HG02642 (cell line): ENCODE measurements around the gene GZMM.

Experiments used
- ATAC-seq: cut with Tn5 transposase; IDR thresholded peaks from one replicate; pipeline ENCODE4 v1.9.1; 2021; ENCODE audit warnings: mild to moderate bottlenecking; ENCODE audit not compliant: unreplicated experiment, poor library complexity

Gene GZMM

DNA sequence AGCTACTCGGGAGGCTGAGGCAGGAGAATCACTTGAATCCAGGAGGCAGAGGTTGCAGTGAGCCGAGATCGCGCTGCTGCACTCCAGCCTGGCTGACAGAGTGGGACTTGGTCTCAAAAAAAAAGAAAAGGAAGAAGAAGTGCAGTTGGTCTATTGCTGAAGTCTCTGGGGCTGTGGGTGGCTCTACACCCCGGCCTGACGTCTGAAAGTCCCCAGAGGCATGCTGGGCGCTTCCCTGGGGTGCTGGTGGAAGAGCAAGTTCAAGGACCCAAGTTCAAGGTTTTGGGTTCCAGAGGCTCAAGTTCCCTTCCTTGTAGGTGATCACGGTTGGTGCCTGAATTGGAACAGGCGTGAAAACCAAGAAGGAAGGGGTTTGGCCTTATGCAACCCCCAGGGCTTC is 49.7 kb downstream of the GZMM start:
- ATAC-seq, result no peak

DNA sequence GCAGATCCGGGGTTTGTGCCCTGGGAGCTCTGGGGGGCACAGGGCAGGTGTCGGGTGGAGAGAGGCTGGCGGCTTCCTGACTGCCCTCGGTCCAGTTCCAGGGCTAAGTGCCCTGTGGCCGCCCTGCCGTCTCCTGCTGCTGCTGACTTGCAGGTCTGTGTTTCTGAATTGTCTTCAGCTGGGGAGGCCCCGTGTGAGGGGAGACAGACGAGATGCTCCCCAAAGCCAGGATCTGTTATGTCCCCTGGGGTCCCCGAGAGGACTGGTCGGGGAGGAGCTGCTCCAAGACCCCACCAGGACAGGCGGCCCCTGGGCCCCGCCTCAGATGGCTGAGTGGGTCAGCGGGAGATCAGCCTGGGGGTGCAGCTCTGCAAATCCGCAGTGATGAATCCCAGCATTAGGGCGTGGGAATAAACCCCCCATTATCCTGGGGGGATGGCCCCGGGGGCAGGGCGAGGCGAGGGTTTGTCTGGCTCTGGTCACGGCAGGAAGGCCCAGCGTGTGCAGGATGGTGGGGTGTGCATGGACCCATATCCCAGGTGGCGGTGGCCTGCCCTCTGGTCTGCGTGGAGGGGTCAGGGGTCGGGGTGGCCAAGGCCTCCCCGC is 50.5 kb downstream of the GZMM start:
- ATAC-seq, result no peak

DNA sequence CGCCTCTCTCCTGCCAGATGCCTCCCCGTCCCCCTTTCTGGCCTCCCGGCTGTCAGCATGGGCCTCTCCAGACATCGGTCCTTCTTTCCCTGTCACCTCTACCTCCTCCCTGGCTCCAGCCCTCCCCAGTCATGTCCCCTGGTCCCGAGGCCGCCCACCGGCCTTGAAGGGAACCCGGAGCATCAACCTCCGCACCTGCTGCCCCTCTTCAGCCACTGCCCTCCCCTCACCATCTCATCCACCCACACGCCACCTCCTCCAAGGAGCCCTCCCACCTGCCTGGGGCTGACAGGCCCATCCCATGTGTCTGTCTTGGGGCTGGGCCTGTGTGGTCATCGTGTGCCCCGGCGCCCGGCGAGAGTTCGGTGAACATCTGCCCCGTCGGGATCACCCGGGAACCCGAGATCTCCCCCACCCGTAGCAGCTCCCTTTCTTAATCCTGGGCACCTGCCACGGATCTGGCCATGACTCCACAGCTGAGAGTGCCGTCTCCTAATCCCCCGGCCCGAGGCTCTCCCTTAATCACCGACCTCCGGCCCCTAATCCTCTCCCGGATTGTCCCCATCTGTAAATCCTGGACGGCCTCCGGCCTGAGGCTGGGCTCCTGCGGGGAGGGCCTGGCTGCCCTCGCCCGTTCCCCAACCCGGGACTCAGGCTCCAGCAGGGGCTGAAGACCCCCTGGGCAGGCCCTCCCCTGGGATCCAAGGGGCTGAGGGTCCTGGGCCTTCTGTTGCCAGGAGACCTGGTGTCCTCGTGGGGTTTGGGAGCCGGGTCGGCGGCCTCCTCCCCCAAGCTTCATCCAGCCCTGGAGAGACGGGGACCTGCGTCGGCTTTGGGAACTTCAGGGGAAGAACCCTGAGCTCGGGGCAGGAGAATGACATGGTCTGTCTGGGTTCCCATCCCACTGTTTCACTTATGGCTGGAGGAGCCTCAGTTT is 51.7 kb downstream of the GZMM start:
- ATAC-seq, result no peak

DNA sequence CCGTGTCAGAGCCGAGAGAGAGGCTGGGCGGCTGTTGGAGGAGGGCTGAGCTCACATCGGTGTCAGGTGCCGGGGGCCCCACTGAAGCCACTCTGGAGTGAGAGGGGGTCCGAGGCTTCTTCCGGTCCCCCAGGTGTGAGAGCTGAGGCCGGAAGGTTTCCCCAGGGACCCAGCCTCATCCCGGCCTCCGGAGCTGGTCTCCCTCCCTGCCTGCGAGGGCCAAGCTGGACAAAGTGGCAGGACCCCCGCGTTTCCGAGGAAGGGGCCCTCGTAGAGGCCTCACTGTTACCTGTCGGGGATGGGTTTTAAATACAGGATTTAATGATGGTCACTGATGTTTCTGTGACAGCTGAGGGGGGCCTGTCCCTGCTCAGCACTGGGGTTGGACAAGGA is 52.4 kb downstream of the GZMM start:
- no peak for ATAC-seq

DNA sequence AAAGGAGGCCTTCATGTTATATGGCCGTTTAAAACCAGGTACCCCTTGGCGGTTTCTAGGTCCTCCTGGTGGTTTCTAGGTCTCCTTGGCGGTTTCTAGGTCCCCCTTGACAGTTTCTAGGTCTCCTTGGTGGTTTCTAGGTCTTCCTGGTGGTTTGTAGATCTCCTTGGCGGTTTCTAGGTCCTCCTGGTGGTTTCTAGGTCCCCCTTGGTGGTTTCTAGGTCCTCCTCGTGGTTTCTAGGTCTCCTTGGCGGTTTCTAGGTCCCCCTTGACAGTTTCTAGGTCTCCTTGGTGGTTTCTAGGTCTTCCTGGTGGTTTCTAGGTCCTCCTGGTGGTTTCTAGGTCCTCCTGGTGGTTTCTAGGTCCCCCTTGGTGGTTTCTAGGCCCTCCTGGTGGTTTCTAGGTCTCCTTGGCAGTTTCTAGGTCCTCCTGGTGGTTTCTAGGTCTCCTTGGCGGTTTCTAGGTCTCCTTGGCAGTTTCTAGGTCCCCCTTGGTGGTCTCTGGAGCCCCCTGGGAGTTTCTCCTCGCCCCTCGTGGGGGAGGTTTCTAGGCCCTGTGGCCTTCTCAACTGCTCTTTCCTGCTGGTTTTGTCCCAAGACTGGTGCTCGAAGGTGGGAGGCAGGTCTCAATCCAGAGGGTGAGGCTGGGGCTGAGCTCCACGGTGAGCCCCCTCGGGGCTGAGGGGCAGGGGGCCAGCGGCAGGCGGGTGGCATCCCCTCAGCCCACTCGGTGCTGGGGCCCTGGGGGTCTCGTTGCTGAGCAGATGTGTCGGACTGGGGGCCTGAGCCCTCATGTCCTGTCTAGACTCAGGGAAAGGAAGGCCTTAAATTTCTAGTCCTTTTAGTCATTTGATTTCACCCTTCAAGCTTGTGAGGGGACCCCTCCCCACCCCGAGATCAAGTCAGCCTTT is 53.8 kb downstream of the GZMM start:
- no peak for ATAC-seq
